ENCODE results near the gene ADAD2. TPM values are rescaled to one million over a fixed set of nuclear protein-coding genes. Genes with fewer than 3 reads are reported as not detected.

The ADAD2 gene
- total and polyA plus RNA-seq, 4 donors = 0.14 to 0.44 (median 0.33) TPM; not detected in 1

GRCh38 chr16:84196727-84197394, 5.9 kb downstream of the ADAD2 start:
- H3K27me3 ChIP-seq (ENCODE audit: control insufficient read depth in 4 of 4, insufficient read depth in 4 of 4, low read length in 3 of 4) = no peaks in the 10 kb centered on the region
- WGBS = 75% methylated on average over 16 of the region's 16 CpGs
- TF ChIP-seq FOXA1 (IDR thresholded peaks at IDR 0.05) (no peak), HNF4A (conservative IDR thresholded peaks at IDR 0.05) (no peak), RAD21 (IDR thresholded peaks at IDR 0.05) (no peak), YY1 (IDR thresholded peaks at IDR 0.05) (no peak), SP1 (IDR thresholded peaks at IDR 0.05) (no peak)
- TF ChIP-seq, protein P1, sequence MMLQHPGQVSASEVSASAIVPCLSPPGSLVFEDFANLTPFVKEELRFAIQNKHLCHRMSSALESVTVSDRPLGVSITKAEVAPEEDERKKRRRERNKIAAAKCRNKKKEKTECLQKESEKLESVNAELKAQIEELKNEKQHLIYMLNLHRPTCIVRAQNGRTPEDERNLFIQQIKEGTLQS (IDR thresholded peaks at IDR 0.05) = no peak
- TF ChIP-seq, protein P2, sequence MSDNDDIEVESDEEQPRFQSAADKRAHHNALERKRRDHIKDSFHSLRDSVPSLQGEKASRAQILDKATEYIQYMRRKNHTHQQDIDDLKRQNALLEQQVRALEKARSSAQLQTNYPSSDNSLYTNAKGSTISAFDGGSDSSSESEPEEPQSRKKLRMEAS (IDR thresholded peaks at IDR 0.05) = no peak
- no peak overlapping the region for H3K9ac ChIP-seq (ENCODE audit: low read depth in 1 of 2, low read length in 2 of 2)
- H3K4me1 ChIP-seq (ENCODE audit: control insufficient read depth in 4 of 4, insufficient read depth in 4 of 4, low read length in 3 of 4) = no peaks in the 10 kb centered on the region
- no peaks in the 10 kb centered on the region for H3K9me3 ChIP-seq (ENCODE audit: control insufficient read depth in 4 of 4, low read length in 3 of 4)
- no peak overlapping the region for H3K27ac ChIP-seq (ENCODE audit: low read depth in 1 of 2, low read length in 2 of 2)
- no peak for DNase-seq (ENCODE audit: low spot score)
- no peaks in the 10 kb centered on the region for H3K36me3 ChIP-seq (ENCODE audit: control insufficient read depth in 4 of 4, insufficient read depth in 3 of 4, low read depth in 1 of 4, low read length in 3 of 4)
- H3K4me3 ChIP-seq (ENCODE audit: low read depth in 1 of 3, low read length in 3 of 3) = no peak overlapping the region

DNA sequence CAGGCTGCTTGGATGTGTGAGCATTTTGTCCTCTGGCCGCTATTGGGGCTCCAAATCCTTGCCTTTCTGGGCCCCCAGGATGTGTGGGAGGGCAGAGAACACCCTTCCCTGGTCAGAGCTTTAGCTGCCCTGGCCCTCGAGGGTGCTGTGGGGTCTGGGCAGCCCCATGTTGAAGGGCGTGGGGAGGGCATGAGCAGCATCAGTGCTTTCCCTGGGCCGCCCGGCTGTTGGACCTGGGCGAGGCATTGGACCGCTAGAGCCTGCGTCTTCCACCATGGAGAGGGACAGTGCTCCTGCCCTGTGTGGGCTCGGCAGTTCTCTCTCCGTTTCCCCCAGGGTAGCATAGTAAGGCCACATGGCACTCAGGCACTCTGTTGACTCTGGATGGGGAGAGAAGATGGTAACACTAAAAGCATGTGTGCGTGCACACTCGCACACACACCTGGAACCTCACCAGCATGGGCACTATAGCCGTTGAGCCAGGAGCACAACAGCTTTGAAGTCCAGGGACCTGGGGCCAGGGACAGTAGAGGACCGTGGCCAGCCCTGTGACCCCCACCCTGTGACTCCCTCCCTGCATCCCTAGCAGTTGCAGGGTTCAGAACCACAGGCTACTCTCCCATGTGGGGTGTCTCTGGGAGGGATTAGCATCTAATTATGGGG, 6.6 kb downstream of the ADAD2 start:
- H3K9ac ChIP-seq (ENCODE audit: low read depth in 1 of 2, low read length in 2 of 2) = no peak overlapping the region
- H3K27ac ChIP-seq (ENCODE audit: low read depth in 1 of 2, low read length in 2 of 2) = no peak overlapping the region
- 92% methylated on average over 14 of the region's 14 CpGs for WGBS
- no peaks in the 10 kb centered on the region for H3K9me3 ChIP-seq (ENCODE audit: control insufficient read depth in 4 of 4, low read length in 3 of 4)
- no peaks in the 10 kb centered on the region for H3K27me3 ChIP-seq (ENCODE audit: control insufficient read depth in 4 of 4, insufficient read depth in 4 of 4, low read length in 3 of 4)
- H3K36me3 ChIP-seq (ENCODE audit: control insufficient read depth in 4 of 4, insufficient read depth in 3 of 4, low read depth in 1 of 4, low read length in 3 of 4) = no peaks in the 10 kb centered on the region
- DNase-seq (ENCODE audit: low spot score) = no peak
- H3K4me1 ChIP-seq (ENCODE audit: control insufficient read depth in 4 of 4, insufficient read depth in 4 of 4, low read length in 3 of 4) = no peaks in the 10 kb centered on the region
- no peak overlapping the region for H3K4me3 ChIP-seq (ENCODE audit: low read depth in 1 of 3, low read length in 3 of 3)
- TF ChIP-seq, protein P3, sequence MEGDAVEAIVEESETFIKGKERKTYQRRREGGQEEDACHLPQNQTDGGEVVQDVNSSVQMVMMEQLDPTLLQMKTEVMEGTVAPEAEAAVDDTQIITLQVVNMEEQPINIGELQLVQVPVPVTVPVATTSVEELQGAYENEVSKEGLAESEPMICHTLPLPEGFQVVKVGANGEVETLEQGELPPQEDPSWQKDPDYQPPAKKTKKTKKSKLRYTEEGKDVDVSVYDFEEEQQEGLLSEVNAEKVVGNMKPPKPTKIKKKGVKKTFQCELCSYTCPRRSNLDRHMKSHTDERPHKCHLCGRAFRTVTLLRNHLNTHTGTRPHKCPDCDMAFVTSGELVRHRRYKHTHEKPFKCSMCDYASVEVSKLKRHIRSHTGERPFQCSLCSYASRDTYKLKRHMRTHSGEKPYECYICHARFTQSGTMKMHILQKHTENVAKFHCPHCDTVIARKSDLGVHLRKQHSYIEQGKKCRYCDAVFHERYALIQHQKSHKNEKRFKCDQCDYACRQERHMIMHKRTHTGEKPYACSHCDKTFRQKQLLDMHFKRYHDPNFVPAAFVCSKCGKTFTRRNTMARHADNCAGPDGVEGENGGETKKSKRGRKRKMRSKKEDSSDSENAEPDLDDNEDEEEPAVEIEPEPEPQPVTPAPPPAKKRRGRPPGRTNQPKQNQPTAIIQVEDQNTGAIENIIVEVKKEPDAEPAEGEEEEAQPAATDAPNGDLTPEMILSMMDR (IDR thresholded peaks at IDR 0.05; ENCODE audit: low read depth, low read length, missing input control) = no peak
- TF ChIP-seq RXRA (IDR thresholded peaks at IDR 0.05) (no peak), SP1 (IDR thresholded peaks at IDR 0.05) (no peak), JUND (IDR thresholded peaks at IDR 0.05) (no peak), NR2F2 (IDR thresholded peaks at IDR 0.05) (no peak), EGR1 (IDR thresholded peaks at IDR 0.05; ENCODE audit: low read depth in 2 of 2) (no peak)
- TF ChIP-seq, protein P2 (IDR thresholded peaks at IDR 0.05) = no peak

GRCh38 chr16:84198401-84198800, 7.4 kb downstream of the ADAD2 start:
- no peaks in the 10 kb centered on the region for H3K27me3 ChIP-seq (ENCODE audit: control insufficient read depth in 4 of 4, insufficient read depth in 4 of 4, low read length in 3 of 4)
- TF ChIP-seq REST (IDR thresholded peaks at IDR 0.05) (no peak), RXRA (IDR thresholded peaks at IDR 0.05) (no peak), TAF1 (conservative IDR thresholded peaks at IDR 0.05) (no peak), ZBTB33 (IDR thresholded peaks at IDR 0.05) (no peak), HNF4G (IDR thresholded peaks at IDR 0.05) (no peak), GABPA (IDR thresholded peaks at IDR 0.05 in 1 of 2, conservative IDR thresholded peaks at IDR 0.05 in 1 of 2) (no peak), EGR1 (IDR thresholded peaks at IDR 0.05; ENCODE audit: low read depth in 2 of 2) (no peak), HNF4A (conservative IDR thresholded peaks at IDR 0.05) (no peak), FOXA1 (IDR thresholded peaks at IDR 0.05) (no peak), RAD21 (IDR thresholded peaks at IDR 0.05) (no peak), YY1 (IDR thresholded peaks at IDR 0.05) (no peak)
- TF ChIP-seq, protein P2 (IDR thresholded peaks at IDR 0.05) = no peak
- 84% methylated on average over 10 of the region's 10 CpGs for WGBS
- no peak for DNase-seq (ENCODE audit: low spot score)
- no peak overlapping the region for H3K4me3 ChIP-seq (ENCODE audit: low read depth in 1 of 3, low read length in 3 of 3)
- no peaks in the 10 kb centered on the region for H3K36me3 ChIP-seq (ENCODE audit: control insufficient read depth in 4 of 4, insufficient read depth in 3 of 4, low read depth in 1 of 4, low read length in 3 of 4)
- H3K27ac ChIP-seq (ENCODE audit: low read depth in 1 of 2, low read length in 2 of 2) = no peak overlapping the region
- H3K9ac ChIP-seq (ENCODE audit: low read depth in 1 of 2, low read length in 2 of 2) = no peak overlapping the region
- H3K9me3 ChIP-seq (ENCODE audit: control insufficient read depth in 4 of 4, low read length in 3 of 4) = no peaks in the 10 kb centered on the region
- no peaks in the 10 kb centered on the region for H3K4me1 ChIP-seq (ENCODE audit: control insufficient read depth in 4 of 4, insufficient read depth in 4 of 4, low read length in 3 of 4)

Data from liver (tissue), 9 donors.